Activated CD4-positive, CD25-positive, alpha-beta regulatory T cell (primary cell): Measurements from ENCODE around the gene RBM17.
"Not testable (repeated sequence)": the region's sequence is repeated elsewhere in the genome, so short reads cannot be mapped to it uniquely, and the experiment has no call there.

Experiments
- DNase-seq, 4 experiments: peaks; one replicate each; lab custom pipeline; 2025; lab: John Stamatoyannopoulos, UW

Gene RBM17

GRCh38 chr10:6136215-6137201 is 47.7 kb downstream of the RBM17 start:
- DNase-seq, result peak in 2 of 4 experiments; percentile 23 to 38

GRCh38 chr10:6138456-6138855 is 49.6 kb downstream of the RBM17 start:
- no peak for DNase-seq

- DNase-seq, result no peak
Observed at GRCh38 chr10:6139470-6139869, 50.6 kb downstream of the RBM17 start.

- no peak for DNase-seq
Observed at GRCh38 chr10:6140141-6140841, 51.5 kb downstream of the RBM17 start.

GRCh38 chr10:6140965-6141295 is 52.1 kb downstream of the RBM17 start:
- DNase-seq, result no peak

GRCh38 chr10:6141296-6142151 is 52.7 kb downstream of the RBM17 start:
- DNase-seq, result no peak

GRCh38 chr10:6142186-6142585 is 53.4 kb downstream of the RBM17 start:
- not testable (repeated sequence) for DNase-seq

- no peak for DNase-seq
Observed at GRCh38 chr10:6142644-6143043, 53.8 kb downstream of the RBM17 start.

GRCh38 chr10:6143181-6143580 is 54.3 kb downstream of the RBM17 start:
- no peak for DNase-seq

GRCh38 chr10:6144406-6145165 is 55.8 kb downstream of the RBM17 start:
- peak; percentile 68 to 83 (median 80) for DNase-seq

- DNase-seq, result no peak
Observed at GRCh38 chr10:6145166-6145987, 56.5 kb downstream of the RBM17 start.

GRCh38 chr10:6146013-6146785 is 57.4 kb downstream of the RBM17 start:
- DNase-seq, result no peak

- no peak for DNase-seq
Observed at GRCh38 chr10:6146921-6147320, 58.1 kb downstream of the RBM17 start.

- no peak for DNase-seq
Observed at GRCh38 chr10:6148251-6148701, 59.4 kb downstream of the RBM17 start.

GRCh38 chr10:6148908-6149307 is 60.1 kb downstream of the RBM17 start:
- DNase-seq, result no peak

GRCh38 chr10:6151087-6151977 is 62.5 kb downstream of the RBM17 start:
- DNase-seq, result peak in 2 of 4 experiments; percentile 17 to 28

- DNase-seq, result no peak
Observed at GRCh38 chr10:6153845-6154244, 65.0 kb downstream of the RBM17 start.

GRCh38 chr10:6154566-6154965 is 65.7 kb downstream of the RBM17 start:
- DNase-seq, result no peak

- DNase-seq, result no peak
Observed at GRCh38 chr10:6158276-6158675, 69.4 kb downstream of the RBM17 start.
